DOHH2 (cell line): ENCODE data around the gene XRCC5.

ENCODE experiments used
- H3F3A ChIP-seq: fragments of 200-600 bp; sonication (generic), shearing (Covaris generic); 2 replicates; pipeline ENCODE4 v1.6.0; 2016; ENCODE audit warnings: antibody characterized with exemption, mild to moderate bottlenecking; ENCODE audit not compliant: control insufficient read depth, insufficient read depth
- H3K27ac ChIP-seq: fragments of 200-600 bp; sonication (generic); 2 replicates; pipeline ENCODE4 v1.5.1; 2014; ENCODE audit warnings: low read depth, mild to moderate bottlenecking, low read length, moderate library complexity
- H3K27me3 ChIP-seq: fragments of 200-600 bp; sonication (generic); 2 replicates; pipeline ENCODE4 v1.6.1; 2014; ENCODE audit warnings: mild to moderate bottlenecking, low read length, mixed read lengths; ENCODE audit not compliant: control insufficient read depth
- H3K36me3 ChIP-seq: fragments of 200-600 bp; sonication (generic); 2 replicates; pipeline ENCODE4 v1.6.1; 2014; ENCODE audit warnings: mild to moderate bottlenecking, low read length, moderate library complexity, mixed read lengths; ENCODE audit not compliant: control insufficient read depth
- H3K4me1 ChIP-seq: fragments of 200-600 bp; sonication (generic); 2 replicates; pipeline ENCODE4 v1.6.1; 2014; ENCODE audit warnings: mild to moderate bottlenecking, low read length, mixed read lengths; ENCODE audit not compliant: control insufficient read depth
- H3K4me2 ChIP-seq: fragments of 200-600 bp; sonication (generic); 2 replicates; pipeline ENCODE4 v1.6.0; 2014; ENCODE audit warnings: mild to moderate bottlenecking, low read length, moderate library complexity
- H3K4me3 ChIP-seq: fragments of 200-600 bp; sonication (generic); 2 replicates; pipeline ENCODE4 v1.5.1; 2014; ENCODE audit warnings: mild to moderate bottlenecking, low read length, mixed read lengths
- H3K79me2 ChIP-seq: fragments of 200-600 bp; sonication (generic); 2 replicates; pipeline ENCODE4 v1.6.1; 2014; ENCODE audit warnings: mild to moderate bottlenecking, low read length, mixed read lengths; ENCODE audit not compliant: control insufficient read depth
- H3K9me2 ChIP-seq: fragments of 200-600 bp; sonication (generic); replicated peaks from 2 replicates; pipeline ENCODE4 v1.6.1; 2014; ENCODE audit warnings: mild to moderate bottlenecking, low read length, mixed read lengths; ENCODE audit not compliant: control insufficient read depth
- H3K9me3 ChIP-seq: fragments of 200-600 bp; sonication (generic); 2 replicates; pipeline ENCODE4 v1.6.1; 2014; ENCODE audit warnings: antibody characterized with exemption, low read length, mixed read lengths; ENCODE audit not compliant: control insufficient read depth, insufficient read depth
- H4K20me1 ChIP-seq: fragments of 200-600 bp; sonication (generic); 2 replicates; pipeline ENCODE4 v1.6.0; 2014; ENCODE audit warnings: low read depth, mild to moderate bottlenecking, antibody characterized with exemption, low read length, moderate library complexity; ENCODE audit not compliant: control insufficient read depth, insufficient read depth
- EZH2phosphoT487 ChIP-seq: fragments of 200-600 bp; sonication (generic); IDR thresholded peaks from 2 replicates; pipeline ENCODE4 v1.6.1; 2017; ENCODE audit warnings: borderline replicate concordance, mild to moderate bottlenecking, antibody characterized with exemption, low read length, moderate library complexity, mixed read lengths
- TF ChIP-seq, protein P1 (sequence below): fragments of 200-600 bp; sonication (generic); IDR thresholded peaks from one replicate; pipeline ENCODE4 v1.5.1; 2014; ENCODE audit warnings: antibody characterized with exemption, mild to moderate bottlenecking, low read depth, low read length; ENCODE audit not compliant: poor library complexity, severe bottlenecking

The XRCC5 gene

DNA sequence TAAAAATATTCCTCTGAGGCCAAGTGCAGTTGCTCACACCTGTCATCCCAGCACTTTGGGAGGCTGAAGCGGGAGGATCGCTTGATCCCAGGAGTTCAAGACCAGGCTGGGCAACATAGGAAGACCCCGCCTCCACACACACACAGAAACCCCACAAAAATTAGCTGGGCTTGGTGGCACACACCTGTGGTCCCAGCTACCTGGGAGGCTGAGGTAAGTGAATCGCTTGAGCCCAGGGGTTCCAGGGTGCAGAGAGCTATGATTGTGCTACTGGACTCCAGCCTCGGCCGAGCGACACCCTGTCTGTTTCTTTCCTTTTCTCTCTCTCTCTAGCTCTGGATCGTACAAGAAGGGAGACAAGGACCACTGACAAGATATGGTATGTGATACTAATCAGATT, 1.8 kb upstream of the XRCC5 start:
- H3K79me2 ChIP-seq: peaks cover 32% of the 10 kb centered on the region
- peaks cover 24% of the 10 kb centered on the region for H3F3A ChIP-seq
- TF ChIP-seq, protein P1, sequence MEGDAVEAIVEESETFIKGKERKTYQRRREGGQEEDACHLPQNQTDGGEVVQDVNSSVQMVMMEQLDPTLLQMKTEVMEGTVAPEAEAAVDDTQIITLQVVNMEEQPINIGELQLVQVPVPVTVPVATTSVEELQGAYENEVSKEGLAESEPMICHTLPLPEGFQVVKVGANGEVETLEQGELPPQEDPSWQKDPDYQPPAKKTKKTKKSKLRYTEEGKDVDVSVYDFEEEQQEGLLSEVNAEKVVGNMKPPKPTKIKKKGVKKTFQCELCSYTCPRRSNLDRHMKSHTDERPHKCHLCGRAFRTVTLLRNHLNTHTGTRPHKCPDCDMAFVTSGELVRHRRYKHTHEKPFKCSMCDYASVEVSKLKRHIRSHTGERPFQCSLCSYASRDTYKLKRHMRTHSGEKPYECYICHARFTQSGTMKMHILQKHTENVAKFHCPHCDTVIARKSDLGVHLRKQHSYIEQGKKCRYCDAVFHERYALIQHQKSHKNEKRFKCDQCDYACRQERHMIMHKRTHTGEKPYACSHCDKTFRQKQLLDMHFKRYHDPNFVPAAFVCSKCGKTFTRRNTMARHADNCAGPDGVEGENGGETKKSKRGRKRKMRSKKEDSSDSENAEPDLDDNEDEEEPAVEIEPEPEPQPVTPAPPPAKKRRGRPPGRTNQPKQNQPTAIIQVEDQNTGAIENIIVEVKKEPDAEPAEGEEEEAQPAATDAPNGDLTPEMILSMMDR: no peak
- TF ChIP-seq EZH2phosphoT487: no peak
- H3K36me3 ChIP-seq: peaks cover 28% of the 10 kb centered on the region
- H3K4me1 ChIP-seq: peaks cover 27% of the 10 kb centered on the region
- no peak overlapping the region for H3K27ac ChIP-seq
- no peak overlapping the region for H3K4me2 ChIP-seq
- no peak overlapping the region for H3K4me3 ChIP-seq
- H4K20me1 ChIP-seq: peaks cover 17% of the 10 kb centered on the region
- H3K9me3 ChIP-seq: no peaks in the 10 kb centered on the region
- no peaks in the 10 kb centered on the region for H3K9me2 ChIP-seq
- peaks cover 5% of the 10 kb centered on the region for H3K27me3 ChIP-seq

DNA sequence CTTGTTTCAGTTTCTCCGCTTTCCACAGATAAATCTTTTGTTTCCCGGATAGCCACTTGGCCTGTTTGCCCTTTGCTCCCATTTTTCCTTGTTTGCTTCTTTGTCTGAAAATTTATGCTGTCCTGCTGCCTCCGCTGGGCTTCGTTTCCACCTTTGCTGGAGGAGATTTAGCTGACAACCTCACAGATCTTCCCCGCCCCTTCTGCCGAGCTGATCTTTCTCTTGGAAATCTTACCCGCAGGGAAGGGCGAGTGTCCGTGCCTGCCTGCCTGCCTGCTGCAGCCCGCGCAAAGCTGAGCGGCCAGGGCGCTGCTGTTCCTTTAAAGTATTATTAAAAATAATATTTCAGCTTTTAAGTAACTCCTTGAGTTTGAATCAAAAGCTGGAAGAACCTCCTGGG, 1.4 kb upstream of the XRCC5 start:
- TF ChIP-seq EZH2phosphoT487: no peak
- TF ChIP-seq, protein P1: no peak
- H4K20me1 ChIP-seq: peaks cover 20% of the 10 kb centered on the region
- peaks cover 32% of the 10 kb centered on the region for H3K4me1 ChIP-seq
- H3K36me3 ChIP-seq: peaks cover 32% of the 10 kb centered on the region
- H3K9me3 ChIP-seq: no peaks in the 10 kb centered on the region
- no peak overlapping the region for H3K4me2 ChIP-seq
- peaks cover 29% of the 10 kb centered on the region for H3F3A ChIP-seq
- H3K27me3 ChIP-seq: peaks cover 4% of the 10 kb centered on the region
- peaks cover 37% of the 10 kb centered on the region for H3K79me2 ChIP-seq
- no peaks in the 10 kb centered on the region for H3K9me2 ChIP-seq
- H3K27ac ChIP-seq: no peak overlapping the region
- H3K4me3 ChIP-seq: no peak overlapping the region

DNA sequence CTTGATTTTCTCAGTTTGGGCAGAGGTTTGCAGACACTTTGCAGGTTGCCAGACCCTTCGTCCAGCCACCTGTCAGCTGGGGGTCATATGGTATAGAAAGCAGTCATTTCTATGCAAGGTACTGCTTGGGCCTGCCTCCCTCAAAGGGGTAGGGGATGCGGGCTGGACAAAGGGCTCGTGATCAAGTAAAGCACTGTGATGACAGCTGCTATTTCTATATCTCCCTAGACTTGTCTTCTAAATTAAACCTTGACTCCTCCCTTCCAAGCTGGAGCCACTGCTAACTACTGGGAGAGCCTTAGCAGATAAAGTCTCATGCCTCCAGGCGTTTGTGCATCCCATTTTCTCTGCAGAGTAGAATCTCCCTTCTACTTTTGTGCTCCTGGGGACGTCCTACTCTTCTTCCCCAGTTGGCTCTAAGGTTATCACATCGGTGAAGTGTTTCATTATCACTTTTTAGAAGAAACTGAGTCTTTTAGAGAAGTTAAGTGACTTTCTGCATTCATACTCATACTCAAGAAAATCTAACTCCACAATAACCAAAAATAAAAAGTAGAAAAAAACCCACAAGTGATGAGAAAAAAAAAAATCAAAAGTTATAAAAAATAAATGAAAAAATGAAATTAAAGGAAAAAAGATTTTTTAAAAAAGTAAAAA, 710 bp upstream of the XRCC5 start:
- H3K79me2 ChIP-seq: peaks cover 43% of the 10 kb centered on the region
- H4K20me1 ChIP-seq: peaks cover 23% of the 10 kb centered on the region
- H3K9me3 ChIP-seq: no peaks in the 10 kb centered on the region
- H3K27me3 ChIP-seq: no peaks in the 10 kb centered on the region; the same call in 1 of the 2 replicates
- H3K4me1 ChIP-seq: peaks cover 38% of the 10 kb centered on the region
- H3K36me3 ChIP-seq: peaks cover 39% of the 10 kb centered on the region
- peak overlapping the region; percentile 50 for H3K4me3 ChIP-seq
- H3K27ac ChIP-seq: peak overlapping the region; percentile 38; the same call in 1 of the 2 replicates
- H3F3A ChIP-seq: peaks cover 35% of the 10 kb centered on the region
- H3K9me2 ChIP-seq: no peaks in the 10 kb centered on the region
- TF ChIP-seq EZH2phosphoT487: no peak
- H3K4me2 ChIP-seq: peak overlapping the region; percentile 60

GRCh38 chr2:216109962-216110614, 940 bp downstream of the XRCC5 start:
- H3K9me3 ChIP-seq: no peaks in the 10 kb centered on the region
- H3K4me2 ChIP-seq: peak overlapping the region; percentile 91
- no peaks in the 10 kb centered on the region; the same call in 1 of the 2 replicates for H3K27me3 ChIP-seq
- TF ChIP-seq EZH2phosphoT487: no peak
- TF ChIP-seq, protein P1: peak; percentile 65
- H4K20me1 ChIP-seq: peaks cover 26% of the 10 kb centered on the region
- H3K79me2 ChIP-seq: peaks cover 52% of the 10 kb centered on the region
- peaks cover 54% of the 10 kb centered on the region for H3K36me3 ChIP-seq
- H3K4me3 ChIP-seq: peak overlapping the region; percentile 96
- peak overlapping the region; percentile 75 for H3K27ac ChIP-seq
- peaks cover 46% of the 10 kb centered on the region for H3F3A ChIP-seq
- no peaks in the 10 kb centered on the region for H3K9me2 ChIP-seq
- peaks cover 54% of the 10 kb centered on the region for H3K4me1 ChIP-seq
